HEK293T (cell line): ENCODE measurements around the gene PLEKHA7.

Experiments
- CTCF ChIA-PET: fragments of 350-600 bp; formaldehyde crosslinking; extraction: SDS; loops from one replicate; lab custom pipeline; 2021; ENCODE audit warnings: antibody characterized with exemption, inconsistent platforms; lab: Yijun Ruan, JAX
- POLR2A ChIA-PET: fragments of 350-600 bp; formaldehyde crosslinking; extraction: SDS; loops from one replicate; lab custom pipeline; 2020; ENCODE audit warnings: antibody characterized with exemption, inconsistent platforms; lab: Yijun Ruan, JAX
- DNase-seq: peaks from one replicate; pipeline ENCODE4 v3.0.0; 2012; ENCODE audit warnings: mixed read lengths; ENCODE audit errors: extremely low spot score
- ARNT ChIP-seq: fragments of 450-650 bp; IDR thresholded peaks from 2 replicates; pipeline ENCODE4 v1.6.1; 2017; ENCODE audit warnings: mild to moderate bottlenecking
- BHLHE40 ChIP-seq: fragments of 450-650 bp; IDR thresholded peaks from 2 replicates; pipeline ENCODE4 v1.6.1; 2016; ENCODE audit warnings: mild to moderate bottlenecking, moderate library complexity, borderline replicate concordance
- CTBP1 ChIP-seq: fragments of 450-650 bp; IDR thresholded peaks from 2 replicates; pipeline ENCODE4 v1.6.1; 2016; ENCODE audit warnings: borderline replicate concordance
- ELF4 ChIP-seq: fragments of 450-650 bp; IDR thresholded peaks from 2 replicates; pipeline ENCODE4 v1.6.1; 2017; ENCODE audit warnings: antibody characterized with exemption
- FOXA1 ChIP-seq: fragments of 450-650 bp; IDR thresholded peaks from 2 replicates; pipeline ENCODE4 v1.6.1; 2016; ENCODE audit warnings: mild to moderate bottlenecking
- FOXK2 ChIP-seq: fragments of 450-650 bp; IDR thresholded peaks from 2 replicates; pipeline ENCODE4 v1.6.1; 2016; ENCODE audit warnings: mild to moderate bottlenecking
- FOXM1 ChIP-seq: fragments of 450-650 bp; IDR thresholded peaks from 2 replicates; pipeline ENCODE4 v1.6.1; 2017; ENCODE audit warnings: mild to moderate bottlenecking, borderline replicate concordance
- HDGF ChIP-seq: fragments of 450-650 bp; IDR thresholded peaks from 2 replicates; pipeline ENCODE4 v1.6.1; 2017; ENCODE audit warnings: antibody characterized with exemption, borderline replicate concordance
- L3MBTL2 ChIP-seq: fragments of 450-650 bp; conservative IDR thresholded peaks from 2 replicates; pipeline ENCODE4 v1.6.1; 2016; ENCODE audit warnings: mild to moderate bottlenecking
- LEF1 ChIP-seq: fragments of 450-650 bp; IDR thresholded peaks from 2 replicates; pipeline ENCODE4 v1.6.1; 2017; ENCODE audit warnings: mild to moderate bottlenecking, borderline replicate concordance
- NFRKB ChIP-seq: fragments of 450-650 bp; IDR thresholded peaks from 2 replicates; pipeline ENCODE4 v1.6.1; 2016; ENCODE audit warnings: mild to moderate bottlenecking, moderate library complexity
- SP1 ChIP-seq: fragments of 450-650 bp; IDR thresholded peaks from 2 replicates; pipeline ENCODE4 v1.6.1; 2017
- SUZ12 ChIP-seq: fragments of 450-650 bp; IDR thresholded peaks from 2 replicates; pipeline ENCODE4 v1.6.1; 2016; ENCODE audit warnings: mild to moderate bottlenecking
- TARDBP ChIP-seq: fragments of 450-650 bp; IDR thresholded peaks from 2 replicates; pipeline ENCODE4 v1.6.1; 2016
- ZNF384 ChIP-seq: fragments of 450-650 bp; IDR thresholded peaks from 2 replicates; pipeline ENCODE4 v1.6.1; 2016
- TF ChIP-seq, protein P1 (sequence below): fragments of 450-650 bp; IDR thresholded peaks from 2 replicates; pipeline ENCODE4 v1.6.1; 2016

The PLEKHA7 gene

DNA sequence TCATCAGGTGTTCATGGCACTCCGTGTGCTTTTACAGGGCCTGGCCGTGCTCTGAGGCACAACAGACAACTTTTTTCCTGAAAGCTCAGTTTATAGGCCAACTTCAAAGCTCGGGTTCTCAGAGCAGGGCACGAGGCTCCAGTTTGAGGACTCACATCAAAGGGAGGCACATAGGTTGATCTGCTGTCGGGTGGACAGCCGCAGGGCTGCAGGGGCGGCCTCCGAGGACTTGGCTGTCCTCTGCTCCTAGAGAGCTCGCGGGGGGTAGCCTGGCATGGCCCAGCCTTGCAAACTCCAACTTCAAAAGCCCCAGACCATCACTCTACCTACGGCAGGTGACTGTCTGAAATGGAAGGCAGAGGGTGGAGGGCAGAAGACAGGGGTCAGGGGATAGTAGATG is 244.2 kb downstream of the PLEKHA7 start:
- TF ChIP-seq ELF4 (no peak), NFRKB (no peak), LEF1 (no peak), ZNF384 (no peak), BHLHE40 (no peak), FOXK2 (no peak), ARNT (no peak), HDGF (no peak), L3MBTL2 (no peak), CTBP1 (no peak), TARDBP (no peak), FOXM1 (no peak), FOXA1 (no peak), SUZ12 (no peak), SP1 (no peak)
- TF ChIP-seq, protein P1, sequence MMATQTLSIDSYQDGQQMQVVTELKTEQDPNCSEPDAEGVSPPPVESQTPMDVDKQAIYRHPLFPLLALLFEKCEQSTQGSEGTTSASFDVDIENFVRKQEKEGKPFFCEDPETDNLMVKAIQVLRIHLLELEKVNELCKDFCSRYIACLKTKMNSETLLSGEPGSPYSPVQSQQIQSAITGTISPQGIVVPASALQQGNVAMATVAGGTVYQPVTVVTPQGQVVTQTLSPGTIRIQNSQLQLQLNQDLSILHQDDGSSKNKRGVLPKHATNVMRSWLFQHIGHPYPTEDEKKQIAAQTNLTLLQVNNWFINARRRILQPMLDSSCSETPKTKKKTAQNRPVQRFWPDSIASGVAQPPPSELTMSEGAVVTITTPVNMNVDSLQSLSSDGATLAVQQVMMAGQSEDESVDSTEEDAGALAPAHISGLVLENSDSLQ, result no peak
- ChIA-PET CTCF (no interaction called here), POLR2A (no interaction called here)
- DNase-seq, result no peak

DNA sequence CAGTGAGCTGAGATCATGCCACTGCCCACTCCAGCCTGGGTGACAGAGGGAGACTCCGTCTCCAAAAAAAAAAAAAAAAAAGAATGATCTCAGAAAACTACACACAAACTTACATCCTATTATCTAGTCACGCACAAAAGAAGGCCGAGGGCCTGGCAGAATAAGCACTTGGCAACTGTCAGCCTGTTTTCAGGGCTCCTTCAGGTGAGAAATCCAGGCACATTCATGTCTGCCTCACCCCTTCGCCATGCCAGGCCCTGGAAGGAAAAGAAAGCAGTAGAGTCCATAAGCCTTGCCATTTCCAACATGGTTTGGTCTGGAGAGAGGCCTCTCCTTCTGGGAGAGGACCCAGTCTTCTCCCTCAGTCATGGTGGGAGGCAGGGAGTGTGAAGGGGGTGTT is 244.8 kb downstream of the PLEKHA7 start:
- CTCF ChIA-PET, result no interaction called here
- DNase-seq, result no peak
- POLR2A ChIA-PET, result no interaction called here
- TF ChIP-seq NFRKB (no peak), CTBP1 (no peak), ZNF384 (no peak), L3MBTL2 (no peak), FOXK2 (no peak), HDGF (no peak), ELF4 (no peak), SP1 (no peak), LEF1 (no peak), ARNT (no peak), BHLHE40 (no peak), FOXA1 (no peak), TARDBP (no peak), SUZ12 (no peak)
- TF ChIP-seq, protein P1, result no peak

DNA sequence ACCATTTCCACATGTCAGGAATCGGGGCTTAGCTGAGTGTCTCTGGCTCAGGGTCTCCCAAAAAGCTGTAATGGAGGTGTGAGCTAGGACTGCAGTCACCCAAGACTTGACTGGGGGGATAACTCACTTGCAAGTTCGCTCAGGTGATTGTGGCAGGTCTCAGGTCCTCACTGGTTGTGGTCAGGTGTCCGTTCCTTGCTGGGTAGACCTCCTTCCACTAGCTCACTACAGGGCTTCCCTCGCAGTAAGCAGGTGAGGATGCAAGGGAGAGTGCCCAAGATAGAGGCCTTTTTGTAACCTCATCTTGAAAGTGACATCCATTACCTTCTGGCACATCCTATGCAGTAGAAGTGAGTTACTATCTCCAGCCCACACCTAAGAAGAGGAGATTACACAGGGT is 246.3 kb downstream of the PLEKHA7 start:
- CTCF ChIA-PET, result no interaction called here
- POLR2A ChIA-PET, result interaction anchor here (1.1 kb wide), 1 partner anchor 14 kb away, joined by 3 read pairs; no protein-coding TSS in a partner anchor
- DNase-seq, result no peak
- no peak for TF ChIP-seq ZNF384
- TF ChIP-seq CTBP1, result no peak
- TF ChIP-seq BHLHE40, result no peak
- TF ChIP-seq NFRKB, result no peak
- TF ChIP-seq, protein P1, result no peak
- TF ChIP-seq SP1, result no peak
- TF ChIP-seq FOXM1, result no peak

DNA sequence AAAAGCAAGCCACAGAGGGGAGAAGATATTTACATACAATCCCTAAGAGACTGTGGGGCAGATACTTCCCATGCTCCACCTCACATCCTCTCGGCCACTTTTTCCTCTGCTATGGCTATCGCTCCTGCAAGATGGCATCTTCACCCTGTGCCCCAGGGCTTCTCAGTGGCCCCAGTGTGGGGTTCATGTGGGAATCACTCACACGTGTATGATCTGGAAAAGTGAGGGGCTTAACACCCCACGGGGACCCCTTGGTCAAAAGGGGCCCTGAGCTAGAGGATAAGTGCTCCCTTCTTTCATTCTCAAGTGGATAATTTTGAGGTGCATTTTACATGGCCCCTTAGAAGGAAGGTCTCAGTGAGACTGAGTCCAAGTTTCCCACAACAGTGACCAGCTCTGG is 247.1 kb downstream of the PLEKHA7 start:
- CTCF ChIA-PET, result no interaction called here
- no peak for TF ChIP-seq ELF4
- no peak for TF ChIP-seq ZNF384
- DNase-seq, result no peak
- POLR2A ChIA-PET, result no interaction called here

DNA sequence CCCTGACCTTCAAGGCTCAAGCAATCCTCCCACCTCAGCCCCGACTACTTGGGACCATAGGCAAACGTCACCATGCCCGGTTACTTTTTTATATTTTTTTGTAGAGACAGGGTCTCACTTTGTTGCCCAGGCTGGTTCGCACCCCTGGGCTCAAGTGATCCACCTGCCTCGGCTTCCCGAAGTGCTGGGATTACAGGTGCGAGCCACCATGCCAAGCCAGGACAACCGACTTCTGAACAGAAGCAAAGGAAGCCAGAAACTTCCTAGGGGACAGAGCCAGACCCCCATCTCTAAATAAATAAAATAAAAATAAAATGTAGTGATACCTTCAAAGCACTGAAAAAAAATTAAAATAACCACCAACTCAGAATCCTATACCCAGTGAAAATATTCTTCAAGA is 249.3 kb downstream of the PLEKHA7 start:
- no peak for TF ChIP-seq FOXA1
- TF ChIP-seq CTBP1, result no peak
- TF ChIP-seq FOXM1, result no peak
- TF ChIP-seq LEF1, result no peak
- no peak for TF ChIP-seq BHLHE40
- no peak for TF ChIP-seq NFRKB
- TF ChIP-seq, protein P1, result no peak
- no peak for TF ChIP-seq ARNT
- TF ChIP-seq ZNF384, result no peak
- no peak for TF ChIP-seq TARDBP
- TF ChIP-seq L3MBTL2, result no peak
- TF ChIP-seq HDGF, result no peak
- TF ChIP-seq ELF4, result no peak
- ChIA-PET CTCF (no interaction called here), POLR2A (no interaction called here)
- no peak for DNase-seq

DNA sequence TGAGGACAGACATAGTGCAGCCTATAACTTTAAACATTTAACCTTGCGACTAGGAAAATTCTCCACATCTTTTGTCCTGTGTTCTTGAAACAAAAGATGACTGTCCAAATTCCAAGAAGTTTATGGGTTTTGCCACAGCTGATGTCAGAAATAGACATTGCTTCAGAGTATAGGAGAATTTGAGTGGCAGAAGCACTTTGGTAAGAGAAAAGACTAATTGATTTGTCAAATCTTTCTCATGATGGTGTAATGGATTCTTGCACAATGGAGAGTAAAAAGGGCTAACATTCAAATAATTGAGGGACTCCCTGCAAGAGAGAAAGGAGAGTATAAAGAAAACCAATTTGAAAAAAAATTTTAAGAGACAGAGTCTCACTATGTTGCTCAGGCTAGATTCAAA is 250.5 kb downstream of the PLEKHA7 start:
- ChIA-PET POLR2A (no interaction called here), CTCF (no interaction called here)
- no peak for DNase-seq
- TF ChIP-seq SUZ12 (no peak), L3MBTL2 (no peak), ARNT (no peak), FOXA1 (no peak), NFRKB (no peak), FOXK2 (no peak), SP1 (no peak), TARDBP (no peak), ELF4 (no peak), HDGF (no peak), LEF1 (no peak), BHLHE40 (no peak)
- TF ChIP-seq, protein P1, result no peak
